ENCODE measurements around the gene HLTF.

DNA sequence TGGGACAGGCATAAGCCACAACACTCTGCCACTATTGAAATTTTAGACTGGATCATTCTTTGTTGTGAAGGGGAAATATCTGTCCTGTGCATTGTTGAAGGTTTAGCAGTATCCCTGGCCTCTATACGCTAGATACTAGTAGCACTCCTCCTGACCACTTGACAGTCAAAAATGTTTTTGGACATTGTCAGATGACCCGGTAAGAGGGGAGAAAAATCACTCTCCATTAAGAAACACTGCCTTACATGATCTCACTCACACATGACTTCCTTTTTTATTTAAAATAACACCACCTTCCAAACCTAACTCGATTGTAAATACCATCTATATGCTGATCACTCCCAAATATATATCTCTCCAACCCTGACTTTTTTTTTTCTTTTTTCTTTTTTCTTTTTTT is 15.3 kb upstream of the HLTF start:
- TF ChIP-seq CTCF (IDR thresholded peaks at IDR 0.05), result no peak
- TF ChIP-seq ZFX (IDR thresholded peaks at IDR 0.05; ENCODE audit: borderline replicate concordance), result no peak
